HG02642 (cell line): Measurements from ENCODE around the gene OSBPL2.

Experiments used
- ATAC-seq: cut with Tn5 transposase; IDR thresholded peaks from one replicate; pipeline ENCODE4 v1.9.1; 2021; ENCODE audit warnings: mild to moderate bottlenecking; ENCODE audit not compliant: unreplicated experiment, poor library complexity

Gene OSBPL2

DNA sequence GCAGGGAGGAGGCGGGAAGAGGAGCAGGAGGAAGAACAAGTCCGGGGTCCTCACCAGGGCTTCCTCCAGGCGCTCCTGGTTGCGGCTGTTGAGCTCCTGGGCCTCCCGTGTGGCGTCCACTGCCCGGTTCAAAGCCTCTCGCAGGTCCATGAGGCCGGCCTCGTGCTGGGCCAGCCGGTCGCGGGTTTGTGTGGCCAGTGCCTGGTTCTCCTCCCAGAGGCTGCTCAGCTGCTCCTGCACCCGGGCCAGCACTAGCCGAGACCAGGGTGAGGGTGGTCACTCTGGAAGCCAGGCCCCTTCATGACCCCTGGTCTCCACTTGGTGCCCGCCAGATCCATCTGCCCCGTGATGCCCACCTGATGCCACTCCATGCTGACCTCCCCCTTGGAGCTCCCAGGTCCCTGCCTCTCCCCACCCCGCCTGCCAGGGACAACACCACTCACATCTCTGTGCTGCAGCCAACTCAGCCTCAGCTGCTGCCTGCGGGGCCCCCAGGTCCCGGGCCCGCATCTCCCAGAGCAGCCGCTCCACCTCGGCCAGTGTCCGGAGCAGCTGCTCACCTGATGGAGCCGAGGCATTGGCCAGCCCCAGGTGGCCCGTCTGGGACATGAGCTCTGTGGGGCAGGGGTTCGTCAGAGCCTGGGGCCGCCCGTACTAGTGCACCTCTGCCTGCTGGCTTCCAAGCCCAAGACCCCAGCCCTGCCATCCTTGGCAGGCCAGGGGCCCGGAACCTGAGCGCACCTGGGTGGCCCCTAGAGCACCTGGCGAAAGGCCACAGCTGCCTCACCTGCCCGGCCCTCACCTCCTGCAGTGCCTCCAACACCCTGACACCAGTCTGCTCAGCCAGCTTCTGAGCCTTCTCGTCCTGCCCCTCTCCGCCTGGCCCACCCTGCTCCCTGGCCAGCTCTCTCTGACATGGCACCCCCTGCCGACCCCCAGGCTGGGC, 80.4 kb downstream of the OSBPL2 start:
- no peak for ATAC-seq

DNA sequence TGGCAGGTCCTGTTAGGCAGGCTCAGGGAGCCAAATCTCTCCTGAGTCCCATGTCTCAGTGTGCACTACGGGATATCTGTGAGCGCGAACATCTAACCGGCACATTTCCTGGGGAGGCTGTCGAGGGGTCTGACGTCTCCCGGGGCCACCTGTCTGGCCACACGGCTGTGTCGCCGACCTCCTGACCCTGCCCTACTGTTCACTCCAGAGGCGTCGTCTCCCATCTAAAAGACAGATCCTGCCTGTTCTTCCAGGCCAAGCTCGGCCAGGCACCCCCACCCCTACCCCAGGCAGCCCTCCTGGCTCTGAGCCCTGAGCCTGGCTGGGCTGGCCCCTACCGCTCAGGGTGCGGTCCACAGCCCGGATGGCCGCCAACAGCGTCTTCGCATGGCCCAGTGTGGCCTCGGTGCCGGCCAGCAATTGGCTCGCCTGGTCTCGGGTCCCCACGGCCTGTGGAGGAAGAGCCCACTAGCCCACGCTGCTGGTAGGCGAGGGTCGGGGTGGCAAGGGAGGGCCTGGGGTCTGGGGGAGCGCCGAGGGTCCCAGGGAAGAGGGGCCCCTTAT, 81.1 kb downstream of the OSBPL2 start:
- no peak for ATAC-seq

DNA sequence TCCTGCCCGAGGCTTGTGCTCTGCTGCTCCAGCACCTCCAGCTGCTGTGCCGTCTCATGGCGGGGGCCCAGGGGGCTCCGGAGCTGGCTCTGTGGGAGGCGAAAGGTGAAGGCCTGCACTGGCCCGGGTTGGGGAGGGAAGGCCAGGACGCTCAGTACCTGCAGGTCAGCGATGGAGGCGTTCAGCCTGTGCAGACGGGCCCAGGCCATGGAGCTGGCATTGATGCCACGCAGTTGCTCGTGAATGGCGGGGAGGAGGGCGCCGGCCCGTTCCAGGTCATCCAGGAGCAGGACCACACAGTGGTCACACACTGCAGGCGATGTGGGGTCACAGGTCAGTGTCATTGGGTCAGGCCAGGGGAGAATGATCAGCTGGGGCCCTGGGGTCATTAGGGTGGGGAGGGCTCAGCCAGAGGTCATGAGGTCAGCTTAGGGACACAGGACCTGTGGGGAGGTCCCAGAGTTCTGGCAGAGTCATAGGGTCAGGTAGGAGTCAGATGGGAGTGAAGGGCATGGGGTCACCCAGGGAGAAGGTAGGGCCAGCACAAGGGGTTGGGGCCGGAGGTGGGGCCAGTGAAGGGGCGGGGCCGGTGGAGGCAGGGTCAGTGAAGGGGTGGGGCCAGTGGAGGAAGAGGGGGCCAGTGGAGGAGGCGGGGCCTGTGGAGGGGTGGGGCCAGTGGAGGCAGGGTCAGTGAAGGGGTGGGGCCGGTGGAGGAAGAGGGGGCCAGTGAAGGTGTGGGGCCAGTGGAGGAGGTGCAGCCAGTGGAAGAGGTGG, 82.4 kb downstream of the OSBPL2 start:
- no peak for ATAC-seq

DNA sequence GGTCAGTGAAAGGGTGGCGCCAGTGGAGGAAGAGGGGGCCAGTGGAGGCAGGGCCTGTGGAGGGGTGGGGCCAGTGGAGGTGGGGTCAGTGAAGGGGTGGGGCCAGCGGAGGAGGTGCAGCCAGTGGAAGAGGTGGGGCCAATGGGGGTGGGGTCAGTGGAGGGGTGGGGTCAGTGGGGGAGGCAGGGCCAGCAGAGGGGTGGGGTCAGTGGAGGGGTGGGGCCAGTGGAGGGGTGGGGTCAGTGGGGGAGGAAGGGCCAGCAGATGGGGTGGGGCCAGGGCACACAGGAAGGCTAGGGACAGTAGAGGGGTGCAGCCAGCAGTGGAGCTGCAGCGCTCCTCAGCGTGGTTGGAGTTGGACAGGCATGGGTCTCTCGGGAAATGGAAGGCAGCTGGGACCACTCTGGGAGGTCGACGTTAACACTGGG, 83.2 kb downstream of the OSBPL2 start:
- ATAC-seq: no peak

DNA sequence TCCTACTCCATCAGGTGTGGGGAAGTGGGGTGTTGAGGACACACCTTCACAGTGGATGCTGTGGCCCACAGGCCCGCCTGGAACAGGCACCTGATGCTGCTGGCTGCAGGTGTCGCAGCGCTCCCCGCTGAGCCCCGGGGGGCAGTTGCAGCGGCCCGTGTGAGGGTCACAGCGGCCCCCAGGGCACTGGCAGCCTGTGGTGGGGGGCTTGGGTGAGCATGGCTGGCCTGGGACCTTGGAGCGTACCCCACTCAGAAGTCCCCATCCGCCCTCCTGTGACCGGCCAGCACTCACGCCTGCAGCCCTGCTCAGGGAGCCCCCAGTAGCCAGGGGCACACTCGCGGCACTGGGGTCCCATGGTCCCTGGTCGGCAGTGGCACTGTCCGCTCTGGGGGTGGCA, 83.7 kb downstream of the OSBPL2 start:
- ATAC-seq: no peak

DNA sequence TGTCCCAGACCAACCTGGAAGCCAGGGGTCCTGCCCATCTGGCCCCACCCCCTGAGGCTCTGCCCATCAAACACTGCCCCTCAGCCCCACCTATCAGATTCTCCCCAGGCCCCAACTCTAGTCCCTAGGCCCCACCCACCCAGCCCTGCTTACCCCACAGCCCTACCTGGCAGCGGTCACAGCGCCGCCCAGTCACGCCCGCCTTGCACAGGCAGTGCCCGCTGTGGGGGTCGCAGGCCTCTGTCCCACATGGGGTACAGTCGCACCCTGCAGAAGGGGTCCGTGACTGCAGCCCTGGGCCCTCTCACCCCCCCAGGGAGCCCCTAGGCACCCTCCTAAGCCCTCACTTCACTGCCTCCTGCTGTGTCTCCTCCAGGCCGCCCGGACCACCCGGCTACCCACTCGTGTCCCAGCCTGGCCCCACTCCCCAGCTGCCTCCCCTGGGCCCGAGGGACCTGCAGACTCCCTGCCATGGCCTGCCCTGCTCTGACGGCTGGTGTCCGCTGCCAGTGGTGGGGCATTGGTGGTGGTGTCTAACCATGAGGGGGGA, 84.2 kb downstream of the OSBPL2 start:
- no peak for ATAC-seq

DNA sequence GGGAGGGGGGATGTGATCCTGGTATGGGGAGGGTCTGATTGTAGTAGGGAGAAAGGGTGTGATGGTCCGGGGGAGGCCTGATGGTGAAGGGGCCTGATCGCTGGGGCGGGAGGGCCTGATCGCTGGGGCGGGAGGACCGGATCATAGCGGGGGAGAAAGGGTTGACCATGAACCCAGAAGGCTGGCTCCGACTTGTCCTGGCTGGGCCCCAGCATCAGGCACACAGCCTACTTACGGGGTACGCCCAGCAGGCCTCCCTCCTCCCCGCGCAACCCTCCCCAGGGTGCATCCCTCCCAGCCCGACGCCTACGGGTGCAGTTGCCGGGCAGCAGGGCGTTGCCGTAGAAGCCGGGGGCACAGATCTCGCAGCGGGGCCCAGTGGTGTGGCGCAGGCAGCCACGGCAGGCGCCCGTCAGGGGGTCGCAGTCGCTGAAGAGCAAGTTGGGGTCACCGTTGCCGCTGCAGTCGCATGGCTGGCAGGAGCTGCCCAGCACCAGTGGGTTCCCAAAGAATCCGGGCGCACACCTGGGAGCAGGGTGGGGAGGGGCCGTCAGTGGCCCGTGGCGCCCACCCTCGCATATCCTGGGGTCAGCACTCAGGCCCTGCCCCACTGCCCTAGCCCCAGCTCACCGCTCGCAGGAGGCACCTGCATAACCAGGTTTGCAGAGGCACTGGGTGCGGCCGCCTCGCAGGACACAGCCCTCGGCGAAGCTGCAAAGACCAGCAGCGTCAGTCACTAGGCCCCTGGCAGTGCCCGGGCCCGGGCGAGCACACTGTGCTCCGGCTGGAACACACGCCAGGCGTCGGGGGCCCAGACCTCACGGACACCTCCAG, 85.0 kb downstream of the OSBPL2 start:
- no peak for ATAC-seq

DNA sequence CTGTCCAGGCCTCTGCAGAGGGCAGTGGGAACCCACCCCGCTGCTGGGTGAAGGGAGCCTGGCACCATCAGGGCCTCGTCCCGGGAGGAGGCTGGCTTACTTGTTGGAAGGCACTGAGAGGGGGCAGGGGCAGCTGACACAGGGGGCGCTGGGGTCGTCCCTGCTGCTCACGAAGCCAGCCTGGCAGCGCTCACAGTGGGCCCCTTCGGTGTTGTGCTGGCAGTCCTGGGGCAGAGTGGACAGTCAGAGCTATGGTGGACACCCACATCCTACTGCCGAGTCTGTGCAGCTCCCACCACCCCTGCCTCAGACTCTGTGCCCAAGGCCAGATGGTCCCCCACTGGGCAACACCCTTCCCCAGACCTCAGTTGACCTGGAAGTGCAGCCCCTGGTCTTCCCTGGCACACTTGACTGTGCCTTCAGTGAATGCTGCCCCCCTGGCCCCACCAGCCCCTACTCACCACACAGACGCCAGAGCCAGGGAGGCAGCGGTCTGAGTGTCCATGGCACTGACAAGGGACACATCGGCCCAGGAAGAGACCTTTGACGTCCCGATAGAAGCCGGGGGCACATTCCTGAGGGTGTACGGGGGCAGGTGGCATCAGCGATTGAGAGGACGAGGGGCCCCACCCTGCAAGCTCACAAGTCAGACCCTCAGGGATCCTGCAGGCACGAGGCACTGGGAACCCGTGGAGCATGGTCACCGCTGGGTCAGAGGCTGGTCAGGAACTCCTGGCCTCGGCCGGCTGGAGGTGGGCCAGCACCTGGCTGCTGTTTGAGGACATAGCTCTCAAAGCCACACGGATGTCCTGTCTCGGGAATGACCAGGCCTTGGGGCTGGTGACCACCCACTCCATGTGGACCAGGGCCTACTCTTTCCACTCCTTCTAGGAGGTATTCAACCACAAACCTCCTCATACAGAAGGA, 85.9 kb downstream of the OSBPL2 start:
- no peak for ATAC-seq

DNA sequence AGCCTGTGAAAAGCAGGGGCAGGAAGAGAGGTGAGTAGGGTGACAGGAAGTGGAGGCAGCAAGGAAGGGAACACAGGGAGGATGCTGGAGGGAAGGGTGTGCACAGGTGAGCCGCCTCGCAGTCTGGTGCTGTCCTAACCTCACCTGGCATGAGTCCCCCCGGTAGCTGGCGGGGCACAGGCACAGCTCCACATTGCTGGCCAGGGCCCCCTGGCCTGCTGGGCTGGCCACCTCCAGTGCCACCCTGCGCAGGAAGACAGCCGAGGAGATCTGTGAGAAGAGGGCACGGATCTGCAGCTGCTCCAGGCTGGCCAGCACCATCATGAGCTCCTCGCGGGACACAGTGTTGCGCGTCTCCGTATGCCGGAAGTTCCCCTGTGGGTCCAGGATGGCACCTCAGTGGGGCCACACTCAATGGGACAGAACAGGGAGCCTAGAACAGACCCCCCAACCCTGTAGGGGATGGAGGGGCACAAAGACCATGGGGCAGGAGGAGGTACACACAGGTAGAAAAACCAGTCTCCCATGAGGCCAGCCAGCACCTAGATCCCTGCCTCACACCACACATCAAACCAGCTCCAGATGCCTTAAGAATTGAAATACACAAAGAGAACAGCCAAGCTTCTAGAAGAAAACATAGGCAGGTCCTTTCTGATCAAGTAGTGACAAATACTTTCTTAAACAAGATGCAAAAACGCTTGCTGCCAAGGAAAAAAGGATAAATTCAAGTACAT, 87.0 kb downstream of the OSBPL2 start:
- ATAC-seq: no peak

DNA sequence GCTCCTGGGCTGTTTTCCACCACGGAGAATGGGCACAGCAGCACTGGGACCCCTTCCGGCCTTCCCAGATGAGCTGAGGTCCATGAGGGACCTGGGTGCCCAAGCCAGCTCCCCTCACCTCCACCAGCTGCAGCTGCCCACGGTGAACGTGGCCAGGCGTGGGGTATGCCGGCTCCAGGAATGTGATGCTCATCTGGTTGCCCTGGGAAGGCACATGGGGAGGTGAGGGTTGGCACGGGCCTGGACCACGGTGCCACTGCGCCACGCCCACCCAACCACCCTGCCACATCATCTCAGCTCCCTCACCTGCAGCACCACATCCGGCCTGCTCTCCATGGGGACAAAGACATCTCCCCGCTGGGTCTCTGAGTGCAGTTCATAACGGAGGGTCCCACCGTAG, 88.2 kb downstream of the OSBPL2 start:
- ATAC-seq: no peak

DNA sequence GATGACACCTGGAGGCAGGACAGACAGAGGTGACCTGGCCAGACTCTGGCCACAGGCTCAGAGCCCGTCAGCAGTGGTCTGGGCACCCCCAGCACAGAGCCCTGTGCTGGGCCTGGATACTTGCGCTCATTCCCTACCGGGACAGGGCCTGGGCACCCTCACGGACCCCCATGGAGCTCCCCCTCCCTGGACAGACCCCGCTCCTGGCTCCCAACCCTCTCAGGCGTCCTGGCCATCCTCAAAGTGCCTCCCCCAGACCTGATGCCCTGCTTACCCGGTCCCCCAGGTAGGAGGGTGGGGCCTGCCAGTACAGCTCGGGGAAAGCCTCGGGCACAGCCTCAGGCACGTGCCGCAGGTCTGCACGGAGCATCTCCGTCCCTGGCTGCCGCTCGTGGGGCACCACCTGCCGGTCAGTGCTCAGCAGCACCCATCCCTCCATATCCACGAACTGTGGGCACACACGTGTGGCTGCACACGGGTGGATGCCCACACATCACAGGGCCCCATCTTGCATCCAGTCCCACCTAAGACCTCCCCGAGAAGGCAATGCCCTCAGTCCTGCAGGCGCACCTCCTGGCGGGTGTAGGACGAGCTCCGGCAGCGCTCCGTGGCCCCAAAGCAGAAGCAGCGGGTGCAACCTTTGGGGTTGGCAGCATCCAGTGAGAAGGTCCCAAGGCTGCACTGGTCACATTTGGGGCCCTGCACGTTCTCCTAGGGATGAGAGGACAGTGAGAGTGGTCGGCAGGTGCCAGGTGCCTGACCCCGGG, 88.8 kb downstream of the OSBPL2 start:
- no peak for ATAC-seq

DNA sequence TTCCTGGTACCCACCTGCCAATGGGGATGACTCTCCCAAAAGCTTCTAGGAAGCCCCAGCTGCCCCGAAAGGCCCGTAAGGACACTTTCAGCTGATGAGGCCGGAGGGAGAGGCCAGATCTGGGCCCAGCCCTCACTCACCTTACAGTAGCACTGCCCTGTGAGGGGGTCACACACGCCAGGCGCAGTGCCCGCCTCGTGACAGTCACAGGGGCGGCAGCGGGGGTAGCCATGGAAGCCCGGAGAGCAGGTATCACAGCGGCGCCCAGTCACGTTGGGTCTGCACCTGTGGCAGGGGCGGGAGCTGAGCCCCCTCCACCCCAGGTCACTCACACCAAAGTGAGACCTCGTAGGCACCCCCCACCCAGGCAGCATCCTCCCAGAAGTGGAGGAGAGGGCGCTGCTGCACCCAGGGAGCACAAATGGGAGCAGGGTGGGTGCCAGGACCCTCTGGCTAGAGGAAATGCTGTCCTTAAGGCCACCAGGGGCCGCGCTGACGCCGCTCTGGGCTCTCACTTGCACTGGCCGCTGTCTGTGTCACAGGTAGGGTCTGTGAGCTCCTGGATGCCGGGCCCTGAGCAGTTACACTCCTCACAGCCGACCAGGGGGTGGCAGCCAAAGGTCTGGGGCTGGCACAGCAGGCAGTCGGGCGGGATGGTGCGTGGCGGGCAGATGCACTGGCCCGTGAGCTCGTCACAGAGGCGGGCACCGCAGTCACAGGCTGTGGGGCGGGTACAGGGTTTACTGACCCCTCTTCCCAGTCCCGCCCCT, 89.6 kb downstream of the OSBPL2 start:
- no peak for ATAC-seq

DNA sequence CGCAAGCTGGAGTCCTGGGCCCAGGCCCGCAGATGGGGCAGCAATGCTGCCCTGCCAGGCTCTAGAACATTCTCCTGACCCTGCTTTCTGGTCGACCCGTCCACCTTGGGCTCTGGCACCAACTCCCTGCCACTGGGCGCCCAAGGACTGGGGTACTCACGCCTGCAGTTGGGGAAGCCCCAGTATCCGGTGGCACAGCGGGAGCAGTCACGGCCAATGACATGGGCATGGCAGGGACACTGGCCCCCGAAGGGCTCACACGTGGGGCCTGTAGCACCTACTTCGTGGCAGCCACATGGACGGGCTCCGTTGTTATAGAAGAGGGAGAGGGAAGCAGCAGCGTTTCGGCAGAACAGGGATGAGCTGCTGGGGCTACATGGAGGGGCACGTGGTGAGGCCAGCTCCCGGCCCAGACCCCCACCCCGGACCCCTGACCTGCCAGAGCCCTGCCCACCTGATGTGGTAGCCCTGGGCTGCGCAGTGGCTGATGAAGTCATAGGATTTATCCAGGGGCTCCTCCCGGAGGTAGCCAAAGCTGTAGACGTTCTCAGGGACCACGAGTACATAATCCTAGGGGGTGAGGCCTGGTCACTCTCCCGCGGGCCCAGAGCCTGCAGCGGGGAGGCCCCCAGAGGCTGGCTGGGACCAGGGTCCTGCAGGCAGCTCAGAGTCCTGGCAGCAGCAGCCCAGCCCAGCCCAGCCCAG, 90.5 kb downstream of the OSBPL2 start:
- ATAC-seq: no peak

DNA sequence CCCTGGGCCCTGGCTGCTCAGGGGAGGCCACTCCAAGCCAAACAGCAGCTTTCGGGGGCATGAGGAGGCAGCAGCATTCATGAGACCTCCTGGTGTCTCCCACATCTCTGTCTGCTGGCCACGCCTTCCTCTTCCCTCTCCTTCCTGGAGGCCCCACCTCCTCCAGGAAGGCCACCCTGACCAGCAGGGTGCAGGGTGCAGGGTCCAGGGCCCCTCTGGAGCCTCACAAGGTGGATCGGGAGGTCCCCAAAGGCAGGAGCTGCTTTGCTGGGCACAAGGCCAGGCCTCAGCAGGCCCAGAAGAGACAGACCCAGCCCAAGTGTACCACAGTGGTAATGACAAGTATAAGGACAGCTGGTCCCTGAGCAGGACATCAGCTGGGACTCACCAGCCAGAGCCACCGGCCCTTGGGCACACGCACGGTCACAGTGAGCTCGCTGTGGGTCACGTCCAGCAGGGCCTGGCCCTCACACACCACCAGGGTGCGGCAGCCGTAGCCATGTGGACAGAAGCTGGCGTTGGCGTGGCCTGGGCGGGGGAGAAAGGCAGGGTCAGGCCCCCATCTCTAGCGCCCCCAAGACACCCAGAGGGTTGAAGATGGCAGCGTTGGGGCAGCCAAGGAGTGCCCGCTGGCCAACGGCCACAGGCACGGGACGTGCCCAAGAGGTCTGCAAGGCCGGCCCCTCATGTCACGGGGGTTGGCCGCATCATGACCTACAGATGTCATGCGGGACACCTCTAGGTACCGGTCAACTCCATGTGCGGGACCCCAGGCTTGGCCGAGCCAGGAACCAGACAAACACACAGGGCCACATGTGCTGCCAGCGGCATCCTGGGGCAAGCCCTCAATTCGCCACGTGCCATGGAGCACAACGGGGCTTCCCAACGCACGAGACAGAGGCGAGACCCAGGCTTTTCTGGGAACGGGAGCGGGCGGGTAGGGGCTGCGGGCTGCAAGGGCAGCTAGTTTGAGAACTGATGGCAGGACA, 91.4 kb downstream of the OSBPL2 start:
- no peak for ATAC-seq
